Epithelial cell of proximal tubule (primary cell): ENCODE measurements around the gene SRSF8. TPM values are rescaled to one million over a fixed set of nuclear protein-coding genes. Genes with fewer than 3 reads are reported as not detected.

ENCODE experiments used
- DNase-seq: peaks from one replicate; pipeline ENCODE4 v3.0.0-alpha.2; 2011; ENCODE audit warnings: low read depth
- H3K4me3 ChIP-seq: 2 replicates; pipeline ENCODE4 v1.5.1; 2011; ENCODE audit warnings: low read depth, mild to moderate bottlenecking, low read length
- CTCF ChIP-seq: conservative IDR thresholded peaks from 2 replicates; pipeline ENCODE4 v1.5.1; 2012; ENCODE audit warnings: low read depth, mild to moderate bottlenecking, low read length
- total RNA-seq: library from RNA; depleted of rRNA; stranded (reverse); fragments of >200 nt; gene quantifications from 2 replicates; pipeline ENCODE4 v1.2.3, GENCODE V29; 2015

SRSF8 gene
- total RNA-seq, 1 donor from 2014 or later = 16.9 TPM

- no peak for DNase-seq
- TF ChIP-seq CTCF = no peak
- no peak overlapping the region for H3K4me3 ChIP-seq
Observed at GRCh38 chr11:95057959-95058358, 8.8 kb upstream of the SRSF8 start.

- H3K4me3 ChIP-seq = no peak overlapping the region
- no peak for TF ChIP-seq CTCF
- no peak for DNase-seq
Observed at GRCh38 chr11:95058621-95059020, 8.1 kb upstream of the SRSF8 start.

GRCh38 chr11:95059046-95059445 lies 7.7 kb upstream of the SRSF8 start:
- no peak for TF ChIP-seq CTCF
- no peak for DNase-seq
- H3K4me3 ChIP-seq = no peak overlapping the region

GRCh38 chr11:95065336-95065735 lies 1.4 kb upstream of the SRSF8 start:
- no peak overlapping the region for H3K4me3 ChIP-seq
- no peak for TF ChIP-seq CTCF
- no peak for DNase-seq

GRCh38 chr11:95067039-95067840 lies 521 bp downstream of the SRSF8 start:
- TF ChIP-seq CTCF = peak; percentile 51
- peak overlapping the region; percentile 65 for H3K4me3 ChIP-seq
- no peak for DNase-seq

- no peak for DNase-seq
- H3K4me3 ChIP-seq = peak overlapping the region; percentile 65
- TF ChIP-seq CTCF = no peak
Observed at GRCh38 chr11:95067841-95068219, 1.1 kb downstream of the SRSF8 start.

GRCh38 chr11:95068549-95068948 lies 1.8 kb downstream of the SRSF8 start:
- peak overlapping the region; percentile 65 for H3K4me3 ChIP-seq
- TF ChIP-seq CTCF = no peak
- DNase-seq = peak; percentile 92
